Right atrium auricular region (tissue), 2 donors: Measurements from ENCODE around the gene RAD51B. TPM values are rescaled to one million over a fixed set of nuclear protein-coding genes. Genes with fewer than 3 reads are reported as not detected.

Source experiments
- DNase-seq: peaks from one replicate; pipeline ENCODE4 v3.0.0-alpha.2; 2019; ENCODE audit warnings: low spot score
- H3K27ac ChIP-seq, 2 donors: fragments of 200-600 bp; sonication (generic); 1 replicate in 1 of 2; 2 replicates in 1 of 2; pipeline ENCODE4 v1.5.1; 2016 to 2019
- H3K27me3 ChIP-seq, 2 donors: fragments of 200-600 bp; sonication (generic); one replicate each; pipeline versions ENCODE4 v1.5.1 to v1.6.0; 2017 to 2019
- H3K36me3 ChIP-seq: fragments of 200-600 bp; sonication (generic); one replicate; pipeline ENCODE4 v1.5.1; 2016
- H3K4me1 ChIP-seq, 2 donors: fragments of 200-600 bp; sonication (generic); one replicate each; pipeline versions ENCODE4 v1.5.1 to v1.6.0; 2017 to 2019
- H3K4me3 ChIP-seq, 2 donors: fragments of 200-600 bp; sonication (generic); 1 replicate in 1 of 2; 2 replicates in 1 of 2; pipeline ENCODE4 v1.5.1; 2017 to 2019; ENCODE audit warnings: mild to moderate bottlenecking in 1 of 2, moderate library complexity in 1 of 2
- H3K9me3 ChIP-seq, 2 donors: fragments of 200-600 bp; sonication (generic); one replicate each; pipeline ENCODE4 v1.5.1; 2019
- total RNA-seq, 2 donors: library from RNA; depleted of rRNA; stranded (reverse); fragments of >200 nt; gene quantifications; one replicate each; pipeline ENCODE4 v1.1.0, GENCODE V29; 2016
- TF ChIP-seq, protein P1 (sequence below), 2 donors: fragments of 200-600 bp; sonication (generic); IDR thresholded peaks; one replicate each; pipeline ENCODE4 v1.5.1; 2019; ENCODE audit warnings: antibody characterized with exemption in 2 of 2

The RAD51B gene
- total RNA-seq, 2 donors from 2014 or later, result 1.2 to 1.5 TPM

GRCh38 chr14:68627868-68628604 is 808.5 kb downstream of the RAD51B start:
- no peaks in the 10 kb centered on the region for H3K27me3 ChIP-seq
- H3K27ac ChIP-seq, result peak overlapping the region; percentile 71 to 89
- H3K9me3 ChIP-seq, result no peaks in the 10 kb centered on the region
- no peaks in the 10 kb centered on the region for H3K36me3 ChIP-seq
- DNase-seq, result no peak
- TF ChIP-seq, protein P1, sequence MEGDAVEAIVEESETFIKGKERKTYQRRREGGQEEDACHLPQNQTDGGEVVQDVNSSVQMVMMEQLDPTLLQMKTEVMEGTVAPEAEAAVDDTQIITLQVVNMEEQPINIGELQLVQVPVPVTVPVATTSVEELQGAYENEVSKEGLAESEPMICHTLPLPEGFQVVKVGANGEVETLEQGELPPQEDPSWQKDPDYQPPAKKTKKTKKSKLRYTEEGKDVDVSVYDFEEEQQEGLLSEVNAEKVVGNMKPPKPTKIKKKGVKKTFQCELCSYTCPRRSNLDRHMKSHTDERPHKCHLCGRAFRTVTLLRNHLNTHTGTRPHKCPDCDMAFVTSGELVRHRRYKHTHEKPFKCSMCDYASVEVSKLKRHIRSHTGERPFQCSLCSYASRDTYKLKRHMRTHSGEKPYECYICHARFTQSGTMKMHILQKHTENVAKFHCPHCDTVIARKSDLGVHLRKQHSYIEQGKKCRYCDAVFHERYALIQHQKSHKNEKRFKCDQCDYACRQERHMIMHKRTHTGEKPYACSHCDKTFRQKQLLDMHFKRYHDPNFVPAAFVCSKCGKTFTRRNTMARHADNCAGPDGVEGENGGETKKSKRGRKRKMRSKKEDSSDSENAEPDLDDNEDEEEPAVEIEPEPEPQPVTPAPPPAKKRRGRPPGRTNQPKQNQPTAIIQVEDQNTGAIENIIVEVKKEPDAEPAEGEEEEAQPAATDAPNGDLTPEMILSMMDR (IDR thresholded peaks at IDR 0.05), result no peak
- H3K4me1 ChIP-seq, result peaks cover 0 to 51% of the 10 kb centered on the region in 2 donors
- peak overlapping the region in 1 of 2 donors; percentile 31 for H3K4me3 ChIP-seq

- peaks cover 0 to 58% of the 10 kb centered on the region in 2 donors for H3K4me1 ChIP-seq
- no peaks in the 10 kb centered on the region for H3K36me3 ChIP-seq
- DNase-seq, result no peak
- TF ChIP-seq, protein P1 (IDR thresholded peaks at IDR 0.05), result no peak
- H3K4me3 ChIP-seq, result peak overlapping the region in 1 of 2 donors; percentile 31
- no peaks in the 10 kb centered on the region for H3K9me3 ChIP-seq
- no peaks in the 10 kb centered on the region for H3K27me3 ChIP-seq
- peak overlapping the region; percentile 51 to 52 for H3K27ac ChIP-seq
These were observed 809.2 kb downstream of the RAD51B start for GRCh38 chr14:68628605-68629310.

DNA sequence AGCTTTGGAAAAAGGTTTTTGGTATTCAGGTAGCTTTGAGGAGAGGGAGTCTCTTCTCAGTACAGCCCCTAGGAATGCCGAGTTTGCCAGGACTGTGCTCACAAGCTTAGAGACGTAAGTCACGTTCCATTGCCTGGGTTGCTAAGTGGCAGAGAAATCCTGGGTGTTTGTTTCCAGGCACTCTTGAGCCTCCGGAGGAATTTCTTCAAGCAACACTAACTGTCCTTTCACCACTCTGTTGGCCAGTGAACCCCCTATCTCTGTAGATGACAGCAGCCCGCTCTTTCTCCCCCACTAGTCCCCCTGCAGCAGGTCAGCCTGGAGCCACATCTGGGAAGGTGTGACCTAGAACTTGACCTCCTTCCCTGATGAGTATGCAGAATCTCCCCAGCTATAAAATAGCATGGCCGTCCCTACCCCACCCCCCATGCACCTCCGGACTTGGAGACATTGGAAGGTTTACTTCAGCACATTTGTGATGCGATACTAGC is 810.5 kb downstream of the RAD51B start:
- TF ChIP-seq, protein P1 (IDR thresholded peaks at IDR 0.05), result no peak
- peaks cover 0 to 65% of the 10 kb centered on the region in 2 donors for H3K4me1 ChIP-seq
- H3K36me3 ChIP-seq, result no peaks in the 10 kb centered on the region
- no peak for DNase-seq
- no peak overlapping the region for H3K4me3 ChIP-seq
- no peaks in the 10 kb centered on the region for H3K27me3 ChIP-seq
- peak overlapping the region; percentile 3 to 71 for H3K27ac ChIP-seq
- no peaks in the 10 kb centered on the region for H3K9me3 ChIP-seq

- Histone ChIP-seq H3K27ac (peak overlapping the region; percentile 69 to 71), H3K4me1 (peaks cover 0 to 64% of the 10 kb centered on the region in 2 donors)
- no peak for DNase-seq
These were observed 811.2 kb downstream of the RAD51B start for GRCh38 chr14:68630611-68631393.

More at GRCh38 chr14:68630611-68631393, 811.2 kb downstream of the RAD51B start:
- TF ChIP-seq, protein P1 (IDR thresholded peaks at IDR 0.05), result no peak
- Histone ChIP-seq H3K27me3 (no peaks in the 10 kb centered on the region), H3K36me3 (no peaks in the 10 kb centered on the region), H3K9me3 (no peaks in the 10 kb centered on the region), H3K4me3 (no peak overlapping the region)
